ENCODE data around the gene STAMBP.
"Not testable (repeated sequence)": the region's sequence is repeated elsewhere in the genome, so short reads cannot be mapped to it uniquely, and the experiment has no call there.

Gene STAMBP

GRCh38 chr2:73828818-73829570 is at the start of gene STAMBP:
Gene STAMBP (plus strand): TSS chr2:73828961. CDS start chr2:73830857, 1,896 bp downstream.
- peaks cover 31% of the 10 kb centered on the region for H3K36me3 Mint-ChIP-seq
- peak; percentile 97 for DNase-seq
- CTCF ChIA-PET = interaction anchor here (0.6 to 5.5 kb wide), 17 partner anchors 17 to 712 kb away, joined by 3 to 50 read pairs (median 3); partner anchors contain the start of gene BOLA3
- peak within 1 kb of the TSS; percentile 91 for H3K4me3 Mint-ChIP-seq
- peak within 1 kb of the TSS; percentile 94 for H3K27ac Mint-ChIP-seq
- peaks cover 6% of the 10 kb centered on the region for H3K9me3 Mint-ChIP-seq
- peaks cover 40% of the 10 kb centered on the region for H3K4me1 Mint-ChIP-seq
- peaks cover 4% of the 10 kb centered on the region for H3K27me3 Mint-ChIP-seq

DNA sequence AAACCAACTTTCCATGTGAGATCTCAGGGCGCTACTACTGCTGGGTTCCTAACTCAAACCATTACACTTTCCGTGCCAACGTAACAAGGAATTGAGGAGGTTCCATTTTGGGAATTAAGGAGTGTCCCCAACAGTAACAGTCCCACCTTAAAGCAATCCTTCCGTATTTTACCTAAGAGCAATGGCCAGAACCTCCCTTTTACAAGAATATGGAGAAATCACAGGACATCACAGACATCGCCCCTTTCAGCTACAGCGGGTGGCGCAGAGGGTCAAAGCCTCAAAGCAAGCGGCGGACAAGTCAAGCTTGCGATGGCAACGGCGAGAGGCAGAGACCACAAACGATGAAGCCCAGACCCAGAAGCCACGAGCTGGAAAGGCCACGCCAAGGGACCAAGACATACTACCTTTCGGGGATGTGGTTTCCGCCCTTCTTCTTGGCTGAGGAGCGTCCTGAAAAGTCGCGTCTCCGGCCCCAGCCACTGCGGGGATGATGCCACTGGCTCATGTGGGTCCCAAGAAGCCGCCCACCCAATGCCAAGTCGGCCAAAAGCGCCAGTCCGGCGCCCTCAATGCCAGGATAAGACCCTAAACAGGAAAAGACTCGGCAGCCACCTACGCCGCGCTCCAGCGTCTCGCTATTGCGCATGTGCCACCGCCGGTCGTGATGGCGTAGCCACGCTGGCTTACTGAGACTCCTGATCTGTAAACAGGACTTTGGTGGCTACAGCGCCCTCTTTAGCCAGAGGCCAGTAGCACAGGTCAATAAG is 49.1 kb upstream of the STAMBP start, which contains the start of gene DUSP11:
DUSP11 (minus strand) TSS at position 637 of the 770 bp plus-strand sequence; CDS start at position 508, 129 bp downstream.
- peak; percentile 98 for DNase-seq
- Mint-ChIP-seq H3K4me1 (peaks cover 29% of the 10 kb centered on the region), H3K9me3 (no peaks in the 10 kb centered on the region), H3K36me3 (peaks cover 22% of the 10 kb centered on the region), H3K4me3 (peak within 1 kb of the TSS; percentile 98), H3K27me3 (peaks cover 6% of the 10 kb centered on the region), H3K27ac (peak within 1 kb of the TSS; percentile 97)
- CTCF ChIA-PET = interaction anchor here (0.9 kb wide), 1 partner anchor 372 kb away, joined by 3 read pairs; no protein-coding TSS in a partner anchor

DNA sequence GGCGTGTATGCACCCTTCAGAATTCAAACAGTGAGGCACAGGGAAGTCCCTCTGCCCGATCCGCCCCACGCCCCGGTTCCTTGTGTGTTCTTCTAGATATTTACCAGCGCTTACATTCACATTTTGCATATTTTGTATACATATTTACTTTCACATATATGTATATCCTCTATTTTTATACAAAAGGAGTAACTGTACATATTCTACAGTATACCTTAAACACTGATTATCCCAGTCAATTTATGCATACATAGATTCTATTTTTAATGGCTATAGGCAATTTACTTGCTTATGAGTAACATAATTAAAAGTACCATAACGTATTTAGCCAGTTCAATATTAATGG is 48.6 kb upstream of the STAMBP start:
- DNase-seq = no peak
- H3K36me3 Mint-ChIP-seq = peaks cover 18% of the 10 kb centered on the region
- H3K27ac Mint-ChIP-seq = peak overlapping the region; percentile 97
- H3K9me3 Mint-ChIP-seq = no peaks in the 10 kb centered on the region
- peaks cover 29% of the 10 kb centered on the region for H3K4me1 Mint-ChIP-seq
- CTCF ChIA-PET = interaction anchor here (1.0 kb wide), 2 partner anchors 36 to 111 kb away, joined by 3 read pairs; no protein-coding TSS in a partner anchor
- H3K4me3 Mint-ChIP-seq = peak overlapping the region; percentile 98
- H3K27me3 Mint-ChIP-seq = peaks cover 6% of the 10 kb centered on the region

DNA sequence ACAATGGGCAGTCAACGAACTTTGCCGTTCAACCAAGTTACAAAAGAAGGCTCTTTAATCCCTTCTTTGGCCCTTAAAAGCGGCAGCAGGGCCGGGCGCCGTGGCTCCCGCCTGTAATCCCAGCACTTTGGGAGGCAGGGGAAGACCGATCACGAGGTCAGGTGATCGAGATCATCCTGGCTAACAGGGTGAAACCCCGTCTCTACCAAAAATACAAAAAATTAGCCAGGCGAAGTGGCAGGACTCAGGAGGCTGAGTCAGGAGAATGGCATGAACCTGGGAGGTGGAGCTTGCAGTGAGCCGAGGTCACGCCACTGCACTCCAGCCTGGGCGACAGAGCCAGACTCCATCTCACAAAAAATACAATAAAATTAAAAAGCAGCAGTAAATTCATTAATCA is 45.4 kb upstream of the STAMBP start:
- Mint-ChIP-seq H3K4me1 (peaks cover 14% of the 10 kb centered on the region), H3K27me3 (peaks cover 12% of the 10 kb centered on the region)
- CTCF ChIA-PET, H3K36me3 Mint-ChIP-seq, H3K9me3 Mint-ChIP-seq, DNase-seq, H3K4me3 Mint-ChIP-seq, H3K27ac Mint-ChIP-seq: not testable (repeated sequence)

- peaks cover 11% of the 10 kb centered on the region for H3K4me1 Mint-ChIP-seq
- CTCF ChIA-PET, H3K36me3 Mint-ChIP-seq, H3K9me3 Mint-ChIP-seq, H3K4me3 Mint-ChIP-seq, DNase-seq, H3K27ac Mint-ChIP-seq: not testable (repeated sequence)
- peaks cover 12% of the 10 kb centered on the region for H3K27me3 Mint-ChIP-seq
Measured at GRCh38 chr2:73783883-73784282, 44.9 kb upstream of the STAMBP start, which contains the start of gene C2orf78. Gene C2orf78 (plus strand): TSS chr2:73784183. CDS start chr2:73784310, 127 bp downstream.

GRCh38 chr2:73811878-73812277 is 16.9 kb upstream of the STAMBP start:
- DNase-seq = no peak
- CTCF ChIA-PET = interaction anchor here (1.2 kb wide), 2 partner anchors 9 to 339 kb away, joined by 3 read pairs; no protein-coding TSS in a partner anchor
- Mint-ChIP-seq H3K4me3 (no peak overlapping the region), H3K27ac (no peak overlapping the region), H3K9me3 (no peaks in the 10 kb centered on the region), H3K36me3 (no peaks in the 10 kb centered on the region), H3K4me1 (peaks cover 3% of the 10 kb centered on the region), H3K27me3 (peaks cover 20% of the 10 kb centered on the region)

GRCh38 chr2:73812635-73813034 is 16.1 kb upstream of the STAMBP start:
- Mint-ChIP-seq H3K27me3 (peaks cover 20% of the 10 kb centered on the region), H3K27ac (no peak overlapping the region), H3K36me3 (no peaks in the 10 kb centered on the region), H3K4me3 (no peak overlapping the region), H3K9me3 (no peaks in the 10 kb centered on the region), H3K4me1 (peaks cover 3% of the 10 kb centered on the region)
- DNase-seq = no peak
- CTCF ChIA-PET = interaction anchor here (1.2 kb wide), 2 partner anchors 9 to 338 kb away, joined by 3 read pairs; no protein-coding TSS in a partner anchor

DNA sequence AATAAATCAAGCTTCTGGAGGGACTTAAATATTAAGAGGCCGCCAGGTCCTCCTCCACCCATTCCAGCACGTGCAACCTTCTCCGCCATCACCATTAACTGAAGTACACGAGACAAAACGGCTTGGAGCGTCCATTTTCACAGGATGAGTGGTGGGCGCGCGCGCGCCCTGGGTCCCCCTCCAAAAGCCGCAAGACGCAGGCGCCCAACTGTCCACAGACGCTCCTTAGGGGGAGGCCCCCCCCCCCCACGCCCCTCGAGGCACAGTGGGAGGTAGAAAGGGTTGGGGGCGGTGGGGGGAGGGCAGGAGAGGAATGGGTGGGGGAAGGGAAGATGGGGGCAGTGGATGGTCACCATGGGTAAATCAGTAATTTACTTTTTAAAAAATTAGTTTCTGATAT is 10.5 kb upstream of the STAMBP start:
- Mint-ChIP-seq H3K36me3 (no peaks in the 10 kb centered on the region), H3K4me3 (no peak overlapping the region), H3K27ac (no peak overlapping the region), H3K9me3 (no peaks in the 10 kb centered on the region), H3K4me1 (no peaks in the 10 kb centered on the region), H3K27me3 (peaks cover 23% of the 10 kb centered on the region)
- DNase-seq = no peak
- CTCF ChIA-PET = no interaction called here

GRCh38 chr2:73821227-73821626 is 7.5 kb upstream of the STAMBP start:
- Mint-ChIP-seq H3K4me3 (no peak overlapping the region), H3K27me3 (peaks cover 11% of the 10 kb centered on the region), H3K9me3 (no peaks in the 10 kb centered on the region), H3K27ac (no peak overlapping the region), H3K4me1 (no peaks in the 10 kb centered on the region), H3K36me3 (no peaks in the 10 kb centered on the region)
- DNase-seq = no peak
- CTCF ChIA-PET = interaction anchor here (0.8 to 3.7 kb wide), 5 partner anchors 9 to 513 kb away, joined by 3 to 34 read pairs (median 3); partner anchors contain the start of gene BOLA3

DNA sequence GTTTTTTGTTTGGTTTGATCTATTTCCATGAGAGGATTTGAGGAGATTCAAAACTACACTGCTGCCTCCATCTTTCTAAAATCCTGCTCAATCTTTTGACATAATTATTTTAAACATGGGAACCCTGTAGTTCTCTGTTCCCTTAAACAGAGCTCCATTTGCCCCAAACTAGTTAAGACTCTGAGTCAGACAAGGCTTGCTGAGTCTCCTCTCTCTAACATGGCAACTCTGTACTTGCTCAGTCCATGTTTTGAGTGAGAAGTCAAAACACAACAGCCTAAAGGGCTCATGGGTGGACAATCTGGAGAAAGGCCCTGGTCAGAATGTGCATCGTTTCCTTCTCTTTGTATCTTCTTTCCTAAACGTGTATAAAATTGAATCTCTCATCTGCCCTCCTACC is 7.1 kb upstream of the STAMBP start:
- Mint-ChIP-seq H3K27me3 (peaks cover 7% of the 10 kb centered on the region), H3K9me3 (no peaks in the 10 kb centered on the region), H3K27ac (no peak overlapping the region), H3K4me1 (no peaks in the 10 kb centered on the region), H3K4me3 (no peak overlapping the region), H3K36me3 (no peaks in the 10 kb centered on the region)
- CTCF ChIA-PET = interaction anchor here (0.6 to 3.7 kb wide), 11 partner anchors 9 to 523 kb away, joined by 3 to 34 read pairs (median 4); partner anchors contain the start of gene BOLA3
- no peak for DNase-seq

GRCh38 chr2:73822276-73822675 is 6.5 kb upstream of the STAMBP start:
- CTCF ChIA-PET = interaction anchor here (0.6 to 3.7 kb wide), 11 partner anchors 37 to 767 kb away, joined by 3 to 34 read pairs (median 5); partner anchors contain the start of gene BOLA3
- DNase-seq = no peak
- no peaks in the 10 kb centered on the region for H3K36me3 Mint-ChIP-seq
- H3K27ac Mint-ChIP-seq = no peak overlapping the region
- H3K4me1 Mint-ChIP-seq = peaks cover under 1% of the 10 kb centered on the region
- H3K9me3 Mint-ChIP-seq = no peaks in the 10 kb centered on the region
- peaks cover 7% of the 10 kb centered on the region for H3K27me3 Mint-ChIP-seq
- H3K4me3 Mint-ChIP-seq = no peak overlapping the region

GRCh38 chr2:73822991-73823390 is 5.8 kb upstream of the STAMBP start:
- peaks cover 7% of the 10 kb centered on the region for H3K4me1 Mint-ChIP-seq
- H3K27me3 Mint-ChIP-seq = peaks cover 7% of the 10 kb centered on the region
- H3K4me3 Mint-ChIP-seq = no peak overlapping the region
- no peaks in the 10 kb centered on the region for H3K36me3 Mint-ChIP-seq
- peak overlapping the region; percentile 12 for H3K27ac Mint-ChIP-seq
- H3K9me3 Mint-ChIP-seq = no peaks in the 10 kb centered on the region
- CTCF ChIA-PET = interaction anchor here (0.8 to 3.7 kb wide), 11 partner anchors 85 to 512 kb away, joined by 4 to 34 read pairs (median 6); partner anchors contain the start of gene BOLA3
- DNase-seq = no peak

GRCh38 chr2:73823416-73823815 is 5.3 kb upstream of the STAMBP start:
- peaks cover 7% of the 10 kb centered on the region for H3K27me3 Mint-ChIP-seq
- H3K36me3 Mint-ChIP-seq = no peaks in the 10 kb centered on the region
- H3K27ac Mint-ChIP-seq = no peak overlapping the region
- H3K4me1 Mint-ChIP-seq = peaks cover 10% of the 10 kb centered on the region
- H3K9me3 Mint-ChIP-seq = no peaks in the 10 kb centered on the region
- DNase-seq = no peak
- no peak overlapping the region for H3K4me3 Mint-ChIP-seq
- CTCF ChIA-PET = interaction anchor here (0.8 to 3.7 kb wide), 23 partner anchors 8 to 576 kb away, joined by 3 to 34 read pairs (median 6); partner anchors contain the start of gene BOLA3

Data from activated naive CD4-positive, alpha-beta T cell treated with anti-CD3 and anti-CD28 coated beads, Interleukin-2, amount 10 ng/mL, durations not matched to agents 7 days and 5 days (primary cell).